ENCODE data around the gene KANSL1. TPM values are rescaled to one million over a fixed set of nuclear protein-coding genes. Genes with fewer than 3 reads are reported as not detected.

Gene KANSL1
- polyA plus RNA-seq, 1 of the 3 experiments (the other 2 are of a cell fraction) = 10.0 TPM

GRCh38 chr17:46216682-46217081 is 23.5 kb upstream of the KANSL1 start:
- H3K9me3 ChIP-seq = no peaks in the 10 kb centered on the region
- no peaks in the 10 kb centered on the region for H3K9me2 ChIP-seq
- H3K27me3 ChIP-seq (ENCODE audit: insufficient read depth) = no peaks in the 10 kb centered on the region
- no peak overlapping the region for H3K9ac ChIP-seq
- no peak for DNase-seq
- no peak overlapping the region for H3K4me2 ChIP-seq
- ChIA-PET POLR2A (no interaction called here), CTCF (interaction anchor here (0.7 to 8.9 kb wide), 4 partner anchors 8 to 215 kb away, joined by 3 to 104 read pairs (median 12); partner anchors contain the start of genes KANSL1 and STH)
- WGBS (ENCODE audit: low lambda C conversion rate) = 97% methylated on average over 3 of the region's 3 CpGs
- no peak for TF ChIP-seq RAD21 (IDR thresholded peaks at IDR 0.05; ENCODE audit: low read length)
- no peak for TF ChIP-seq GABPA (IDR thresholded peaks at IDR 0.05; ENCODE audit: low read depth)
- no peak for TF ChIP-seq JUND (IDR thresholded peaks at IDR 0.05)
- no peak for TF ChIP-seq RXRA (IDR thresholded peaks at IDR 0.05; ENCODE audit: borderline replicate concordance, low read depth)
- TF ChIP-seq, protein P1, sequence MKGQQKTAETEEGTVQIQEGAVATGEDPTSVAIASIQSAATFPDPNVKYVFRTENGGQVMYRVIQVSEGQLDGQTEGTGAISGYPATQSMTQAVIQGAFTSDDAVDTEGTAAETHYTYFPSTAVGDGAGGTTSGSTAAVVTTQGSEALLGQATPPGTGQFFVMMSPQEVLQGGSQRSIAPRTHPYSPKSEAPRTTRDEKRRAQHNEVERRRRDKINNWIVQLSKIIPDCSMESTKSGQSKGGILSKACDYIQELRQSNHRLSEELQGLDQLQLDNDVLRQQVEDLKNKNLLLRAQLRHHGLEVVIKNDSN (IDR thresholded peaks at IDR 0.05; ENCODE audit: borderline replicate concordance, low read depth) = no peak
- no peak for TF ChIP-seq FOSL2 (IDR thresholded peaks at IDR 0.05; ENCODE audit: borderline replicate concordance, low read depth)
- TF ChIP-seq, protein P2, sequence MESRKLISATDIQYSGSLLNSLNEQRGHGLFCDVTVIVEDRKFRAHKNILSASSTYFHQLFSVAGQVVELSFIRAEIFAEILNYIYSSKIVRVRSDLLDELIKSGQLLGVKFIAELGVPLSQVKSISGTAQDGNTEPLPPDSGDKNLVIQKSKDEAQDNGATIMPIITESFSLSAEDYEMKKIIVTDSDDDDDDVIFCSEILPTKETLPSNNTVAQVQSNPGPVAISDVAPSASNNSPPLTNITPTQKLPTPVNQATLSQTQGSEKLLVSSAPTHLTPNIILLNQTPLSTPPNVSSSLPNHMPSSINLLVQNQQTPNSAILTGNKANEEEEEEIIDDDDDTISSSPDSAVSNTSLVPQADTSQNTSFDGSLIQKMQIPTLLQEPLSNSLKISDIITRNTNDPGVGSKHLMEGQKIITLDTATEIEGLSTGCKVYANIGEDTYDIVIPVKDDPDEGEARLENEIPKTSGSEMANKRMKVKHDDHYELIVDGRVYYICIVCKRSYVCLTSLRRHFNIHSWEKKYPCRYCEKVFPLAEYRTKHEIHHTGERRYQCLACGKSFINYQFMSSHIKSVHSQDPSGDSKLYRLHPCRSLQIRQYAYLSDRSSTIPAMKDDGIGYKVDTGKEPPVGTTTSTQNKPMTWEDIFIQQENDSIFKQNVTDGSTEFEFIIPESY (IDR thresholded peaks at IDR 0.05; ENCODE audit: borderline replicate concordance, low read depth) = no peak
- no peak for TF ChIP-seq FOXM1 (IDR thresholded peaks at IDR 0.05; ENCODE audit: low read depth)
- no peak for TF ChIP-seq POLR2AphosphoS5 (IDR thresholded peaks at IDR 0.05; ENCODE audit: low read depth, low read length)
- TF ChIP-seq, protein P3, sequence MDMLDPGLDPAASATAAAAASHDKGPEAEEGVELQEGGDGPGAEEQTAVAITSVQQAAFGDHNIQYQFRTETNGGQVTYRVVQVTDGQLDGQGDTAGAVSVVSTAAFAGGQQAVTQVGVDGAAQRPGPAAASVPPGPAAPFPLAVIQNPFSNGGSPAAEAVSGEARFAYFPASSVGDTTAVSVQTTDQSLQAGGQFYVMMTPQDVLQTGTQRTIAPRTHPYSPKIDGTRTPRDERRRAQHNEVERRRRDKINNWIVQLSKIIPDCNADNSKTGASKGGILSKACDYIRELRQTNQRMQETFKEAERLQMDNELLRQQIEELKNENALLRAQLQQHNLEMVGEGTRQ (IDR thresholded peaks at IDR 0.05; ENCODE audit: borderline replicate concordance, low read depth, low read length) = no peak
- no peak for TF ChIP-seq TEAD4 (IDR thresholded peaks at IDR 0.05; ENCODE audit: borderline replicate concordance, insufficient read depth)
- no peak for TF ChIP-seq SIN3A (IDR thresholded peaks at IDR 0.05; ENCODE audit: borderline replicate concordance, low read depth, low read length)
- no peak for TF ChIP-seq ELF1 (IDR thresholded peaks at IDR 0.05)
- no peak for TF ChIP-seq YY1 (IDR thresholded peaks at IDR 0.05; ENCODE audit: low read depth)
- TF ChIP-seq, protein P4, sequence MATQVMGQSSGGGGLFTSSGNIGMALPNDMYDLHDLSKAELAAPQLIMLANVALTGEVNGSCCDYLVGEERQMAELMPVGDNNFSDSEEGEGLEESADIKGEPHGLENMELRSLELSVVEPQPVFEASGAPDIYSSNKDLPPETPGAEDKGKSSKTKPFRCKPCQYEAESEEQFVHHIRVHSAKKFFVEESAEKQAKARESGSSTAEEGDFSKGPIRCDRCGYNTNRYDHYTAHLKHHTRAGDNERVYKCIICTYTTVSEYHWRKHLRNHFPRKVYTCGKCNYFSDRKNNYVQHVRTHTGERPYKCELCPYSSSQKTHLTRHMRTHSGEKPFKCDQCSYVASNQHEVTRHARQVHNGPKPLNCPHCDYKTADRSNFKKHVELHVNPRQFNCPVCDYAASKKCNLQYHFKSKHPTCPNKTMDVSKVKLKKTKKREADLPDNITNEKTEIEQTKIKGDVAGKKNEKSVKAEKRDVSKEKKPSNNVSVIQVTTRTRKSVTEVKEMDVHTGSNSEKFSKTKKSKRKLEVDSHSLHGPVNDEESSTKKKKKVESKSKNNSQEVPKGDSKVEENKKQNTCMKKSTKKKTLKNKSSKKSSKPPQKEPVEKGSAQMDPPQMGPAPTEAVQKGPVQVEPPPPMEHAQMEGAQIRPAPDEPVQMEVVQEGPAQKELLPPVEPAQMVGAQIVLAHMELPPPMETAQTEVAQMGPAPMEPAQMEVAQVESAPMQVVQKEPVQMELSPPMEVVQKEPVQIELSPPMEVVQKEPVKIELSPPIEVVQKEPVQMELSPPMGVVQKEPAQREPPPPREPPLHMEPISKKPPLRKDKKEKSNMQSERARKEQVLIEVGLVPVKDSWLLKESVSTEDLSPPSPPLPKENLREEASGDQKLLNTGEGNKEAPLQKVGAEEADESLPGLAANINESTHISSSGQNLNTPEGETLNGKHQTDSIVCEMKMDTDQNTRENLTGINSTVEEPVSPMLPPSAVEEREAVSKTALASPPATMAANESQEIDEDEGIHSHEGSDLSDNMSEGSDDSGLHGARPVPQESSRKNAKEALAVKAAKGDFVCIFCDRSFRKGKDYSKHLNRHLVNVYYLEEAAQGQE (IDR thresholded peaks at IDR 0.05; ENCODE audit: low read depth, low read length) = no peak
- no peak for TF ChIP-seq EP300 (IDR thresholded peaks at IDR 0.05; ENCODE audit: borderline replicate concordance in 1 of 2, low read depth in 1 of 2, low read length in 1 of 2)
- TF ChIP-seq CTCF (IDR thresholded peaks at IDR 0.05) = no peak
- no peak for TF ChIP-seq NRF1 (IDR thresholded peaks at IDR 0.05; ENCODE audit: low read depth, low read length)
- TF ChIP-seq, protein P5, sequence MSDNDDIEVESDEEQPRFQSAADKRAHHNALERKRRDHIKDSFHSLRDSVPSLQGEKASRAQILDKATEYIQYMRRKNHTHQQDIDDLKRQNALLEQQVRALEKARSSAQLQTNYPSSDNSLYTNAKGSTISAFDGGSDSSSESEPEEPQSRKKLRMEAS (IDR thresholded peaks at IDR 0.05; ENCODE audit: low read depth) = no peak
- H3K36me3 ChIP-seq (replicated peaks in 1 of 2; ENCODE audit: control insufficient read depth in 1 of 2, insufficient read depth in 2 of 2, low read length in 1 of 2) = peaks cover 9 to 41% of the 10 kb centered on the region in 2 experiments
- no peaks in the 10 kb centered on the region for H3K4me1 ChIP-seq (ENCODE audit: control insufficient read depth in 1 of 2, insufficient read depth in 2 of 2, low read depth in 1 of 2, low read length in 1 of 2)
- no peak overlapping the region for H2AFZ ChIP-seq (ENCODE audit: low read depth)
- peaks cover 10% of the 10 kb centered on the region; the same call in 1 of the 2 replicates for H4K20me1 ChIP-seq (ENCODE audit: insufficient read depth)
- no peak overlapping the region for H3K27ac ChIP-seq (ENCODE audit: low read depth in 2 of 2, low read length in 1 of 2)
- peaks cover 16% of the 10 kb centered on the region for H3F3A ChIP-seq (replicated peaks; ENCODE audit: insufficient read depth)
- no peak overlapping the region for H3K4me3 ChIP-seq (ENCODE audit: low read depth in 2 of 2, low read length in 1 of 2)
- H3K79me2 ChIP-seq (ENCODE audit: insufficient read depth) = peaks cover 50% of the 10 kb centered on the region
